GM21515 (cell line): ENCODE data around the gene POLR3GL.
"Not testable (repeated sequence)": the region's sequence is repeated elsewhere in the genome, so short reads cannot be mapped to it uniquely, and the experiment has no call there.

ENCODE experiments used
- ATAC-seq: cut with Tn5 transposase; IDR thresholded peaks from one replicate; pipeline ENCODE4 v1.9.1; 2021; ENCODE audit not compliant: unreplicated experiment

The POLR3GL gene

DNA sequence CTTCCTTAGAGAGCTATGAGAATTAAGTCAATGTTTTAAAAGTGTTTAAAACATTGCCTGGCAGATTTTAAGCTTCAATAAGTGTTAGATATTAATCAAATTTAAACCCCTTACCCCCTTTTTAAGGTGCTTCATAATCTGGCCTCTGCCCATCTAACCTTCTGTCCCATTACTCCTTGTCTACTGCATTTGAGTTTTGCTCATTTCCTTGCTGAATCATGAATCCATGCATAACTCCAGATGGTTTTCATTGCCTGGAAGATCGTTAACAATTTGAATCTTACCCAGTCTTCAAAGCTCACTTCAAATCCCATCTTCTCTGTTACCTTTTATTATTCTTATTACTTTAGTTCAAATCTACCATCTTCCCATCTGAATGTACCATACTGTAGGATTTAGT is 52.4 kb downstream of the POLR3GL start:
- ATAC-seq: no peak

DNA sequence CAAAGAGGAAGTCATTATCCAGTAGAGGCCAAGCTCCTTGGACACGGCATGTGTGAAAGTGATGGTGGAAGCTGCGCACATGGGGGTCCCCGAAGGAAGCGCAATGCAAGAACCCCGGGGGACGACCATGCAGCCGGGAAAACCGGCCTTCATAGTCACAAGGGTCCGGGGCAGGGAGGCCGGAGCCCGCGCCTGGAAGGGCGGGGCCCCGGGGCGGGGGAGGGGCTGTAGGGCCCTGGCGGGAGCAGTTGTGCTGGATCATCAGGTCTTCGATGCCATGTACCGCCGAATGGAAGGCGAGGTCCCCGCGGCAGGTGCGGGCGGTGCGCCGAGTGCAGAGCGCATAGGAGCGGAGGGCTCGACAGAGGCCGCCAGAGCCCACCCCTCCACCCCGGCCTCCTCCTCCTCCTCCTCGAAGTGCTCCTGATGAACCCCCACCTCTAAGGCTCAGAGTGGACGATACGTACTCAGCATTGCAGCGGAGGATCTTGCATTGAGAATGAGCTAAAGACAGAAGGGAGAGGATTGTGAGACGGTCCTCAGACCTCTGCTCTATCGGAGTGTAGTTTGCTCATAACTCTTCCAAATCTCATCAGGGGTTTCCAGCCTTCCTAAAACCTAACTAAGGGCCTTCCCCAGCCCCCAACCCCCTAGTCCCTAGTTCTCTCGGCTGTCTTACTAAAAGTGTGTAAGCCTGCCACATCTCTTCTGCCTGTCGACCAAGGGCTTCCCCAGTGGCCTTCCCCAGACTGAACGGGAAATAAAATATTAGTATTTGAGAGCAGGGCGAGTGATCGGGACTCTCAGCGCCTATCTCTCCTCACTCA is 55.0 kb downstream of the POLR3GL start:
- no peak for ATAC-seq

DNA sequence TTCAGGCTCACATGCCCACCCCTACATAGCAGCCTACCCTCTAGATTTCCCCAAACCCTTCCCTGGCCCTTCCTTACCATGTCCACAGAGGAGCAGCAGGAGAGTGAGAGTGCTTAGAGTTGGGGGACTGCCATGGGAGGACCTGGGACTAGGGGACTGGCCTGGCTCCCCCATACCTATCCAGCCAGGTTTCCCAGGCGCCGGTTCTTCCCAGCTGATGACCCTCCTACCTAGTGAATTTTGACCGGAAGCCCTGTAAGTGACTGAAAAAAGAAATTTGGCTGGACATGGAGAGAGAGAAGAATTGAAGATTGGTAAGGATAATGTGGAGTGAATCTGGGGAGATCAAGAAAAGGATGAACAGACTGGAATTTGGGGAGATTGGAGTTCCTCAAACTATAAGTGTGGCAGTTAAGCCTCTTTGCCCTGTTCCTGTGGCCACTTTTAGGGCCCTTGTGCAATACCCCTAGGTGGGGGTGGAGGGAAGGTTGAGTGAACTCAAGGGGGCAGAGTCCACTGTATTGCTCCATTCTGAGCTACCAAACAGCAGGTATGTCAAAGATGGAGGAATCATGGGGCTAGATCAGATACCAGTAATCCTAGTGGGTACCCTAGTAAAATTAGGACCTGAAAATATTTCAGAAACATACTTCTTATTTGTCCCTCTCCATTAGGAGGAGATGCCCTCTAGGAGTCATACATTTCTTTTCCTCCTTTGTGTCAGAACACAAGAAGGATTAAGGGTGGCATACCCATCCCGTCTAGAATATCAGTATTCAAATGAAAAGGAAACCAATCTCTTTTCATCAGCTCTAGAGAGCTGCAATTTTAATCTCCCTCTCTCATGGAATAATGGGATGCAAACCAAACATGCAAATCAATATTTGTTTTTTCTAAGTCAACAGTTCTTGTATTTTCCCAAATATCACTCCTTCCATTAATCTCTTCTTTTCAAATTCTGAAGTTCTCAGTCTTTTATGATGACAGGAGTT is 55.9 kb downstream of the POLR3GL start:
- ATAC-seq: no peak

DNA sequence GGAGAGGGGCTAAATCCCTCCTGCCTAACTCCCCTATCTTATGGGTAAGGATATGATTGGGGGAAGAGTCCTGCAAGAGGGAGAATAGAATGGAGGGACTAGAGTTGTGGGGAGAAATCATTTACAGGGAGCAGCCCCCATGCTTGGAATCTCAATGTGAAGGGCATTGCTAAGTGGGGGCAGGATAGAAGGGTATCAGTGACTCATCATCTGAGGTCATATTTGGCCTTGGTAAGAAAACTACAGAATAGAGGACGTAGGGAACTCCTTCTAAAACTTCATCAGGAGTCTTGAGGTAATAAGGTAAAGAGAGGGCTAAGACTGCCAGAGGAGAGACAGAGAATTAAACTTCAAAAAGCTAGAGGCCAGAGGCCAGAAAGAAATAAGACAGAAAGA is 56.6 kb downstream of the POLR3GL start:
- no peak for ATAC-seq

DNA sequence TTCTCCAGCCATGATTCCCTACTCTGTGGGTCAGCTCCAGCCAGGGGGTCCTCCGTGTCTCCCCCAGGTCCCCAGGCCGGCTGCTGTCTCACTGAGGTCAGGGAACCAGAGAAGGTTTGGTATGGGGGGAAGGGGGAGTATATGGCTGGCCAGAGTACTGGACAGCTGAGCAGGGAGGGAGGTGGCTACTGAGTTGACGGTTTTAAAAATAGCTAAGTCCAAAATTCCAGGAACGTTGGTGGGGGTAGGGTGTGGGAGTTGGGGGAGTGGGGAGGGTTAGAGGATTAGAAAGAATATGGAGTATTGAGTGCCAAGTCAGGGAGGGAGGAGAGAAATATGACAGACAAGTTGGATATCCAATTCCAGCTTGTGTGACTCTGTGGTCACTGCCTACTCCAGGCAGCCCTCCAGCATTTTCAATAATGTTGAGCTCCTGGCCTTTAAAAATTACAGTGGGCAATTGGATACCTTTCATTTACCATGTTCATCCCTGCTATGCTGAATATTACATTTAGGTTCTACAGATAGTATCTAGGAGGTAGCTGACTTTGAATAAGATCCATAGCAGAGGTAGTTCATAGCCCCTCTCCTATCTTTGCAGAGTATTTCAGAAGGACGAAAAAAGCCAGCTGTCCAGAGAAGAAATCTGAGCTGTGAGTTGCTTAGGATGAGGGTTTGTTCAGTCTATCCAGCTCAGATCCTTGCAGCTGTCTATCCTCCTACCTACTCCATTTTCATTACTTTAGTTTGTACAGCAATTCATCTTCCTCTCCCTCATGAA is 57.3 kb downstream of the POLR3GL start, which contains the start of gene HJV:
Gene HJV (minus strand): TSS at position 114 of the 781 bp plus-strand sequence. CDS start 1,504 bp downstream, outside the sequence.
- no peak for ATAC-seq

DNA sequence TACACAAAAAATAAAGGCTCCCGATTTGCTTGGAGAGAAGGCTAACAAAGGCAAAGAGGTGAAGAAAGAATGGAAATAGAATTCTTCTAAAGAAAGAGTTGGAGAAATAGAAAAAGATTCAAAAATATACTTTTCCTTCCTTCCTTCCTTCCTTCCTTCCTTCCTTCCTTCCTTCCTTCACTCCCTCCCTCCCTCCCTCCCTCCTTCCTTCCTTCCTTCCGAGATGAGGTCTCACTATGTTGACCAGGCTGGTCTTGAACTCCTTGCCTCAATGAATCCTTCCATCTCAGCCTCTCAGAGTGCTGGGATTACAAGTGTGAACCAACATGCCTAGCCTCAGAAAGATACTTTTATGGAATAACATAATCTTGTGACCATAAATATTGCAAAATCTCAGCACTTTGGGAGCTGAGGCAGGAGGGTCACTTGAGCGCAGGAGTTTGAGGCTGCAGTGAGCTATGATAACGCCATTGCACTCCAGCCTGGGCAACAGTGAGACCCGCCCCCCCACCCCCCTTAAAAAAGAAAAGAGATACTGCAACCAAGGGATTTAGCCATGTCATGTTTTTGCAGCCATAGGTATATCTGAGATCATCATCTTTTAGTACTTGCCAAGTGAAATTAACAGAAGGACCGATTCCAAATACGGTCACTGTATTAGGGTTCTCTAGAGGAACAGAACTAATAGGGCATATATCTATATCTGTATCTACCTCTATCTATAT is 58.1 kb downstream of the POLR3GL start:
- ATAC-seq: no peak

DNA sequence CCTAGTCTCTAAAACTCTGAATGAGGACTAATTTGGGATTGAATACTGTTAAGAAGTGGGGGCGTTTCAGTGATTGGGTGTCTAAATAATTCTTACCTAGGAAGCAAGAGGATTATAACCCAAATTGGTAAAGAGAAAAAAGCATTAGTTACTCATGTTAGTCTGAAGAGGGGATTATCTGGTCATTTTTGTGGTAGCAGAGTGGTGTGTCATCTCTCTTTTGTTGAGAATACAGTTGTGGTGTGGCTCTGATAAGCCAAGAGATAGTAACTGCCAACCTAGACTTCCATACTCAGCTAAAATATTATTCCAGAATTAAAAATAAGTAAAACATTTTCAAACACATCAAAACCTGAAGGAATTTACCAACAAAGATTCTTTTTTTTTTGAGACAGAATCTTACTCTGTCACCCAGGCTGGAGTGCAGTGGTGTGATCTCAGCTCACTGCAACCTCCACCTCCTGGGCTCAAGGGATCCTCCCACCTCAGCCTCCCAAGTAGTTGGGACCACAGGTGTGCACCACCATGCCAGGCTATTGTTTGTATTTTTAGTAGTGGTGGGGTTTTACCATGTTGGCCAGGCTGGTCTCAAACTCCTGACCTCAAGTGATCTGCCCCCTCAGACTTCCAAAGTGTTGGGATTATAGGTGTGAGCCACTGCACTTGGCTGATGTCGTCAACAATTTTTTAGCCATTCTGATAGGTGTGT is 61.5 kb downstream of the POLR3GL start:
- not testable (repeated sequence) for ATAC-seq

DNA sequence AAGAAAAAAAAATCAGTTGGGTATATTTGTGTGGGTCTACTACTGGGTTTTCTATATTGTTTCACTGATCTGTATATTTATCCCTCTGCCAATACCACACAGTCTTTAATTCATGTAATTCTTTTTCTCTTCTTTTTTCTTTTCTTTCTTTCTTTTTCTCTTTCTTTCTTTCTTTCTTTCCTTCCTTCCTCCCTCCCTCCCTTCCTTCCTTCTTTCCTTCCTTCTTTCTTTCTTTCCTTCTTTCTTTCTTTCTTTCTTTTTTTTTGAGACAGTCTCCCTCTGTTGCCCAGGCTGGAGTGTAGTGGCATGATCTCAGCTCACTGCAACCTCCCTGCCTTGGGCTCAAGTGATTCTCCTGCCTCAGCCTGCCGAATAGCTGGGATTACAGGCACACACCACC is 62.2 kb downstream of the POLR3GL start:
- ATAC-seq: not testable (repeated sequence)
